Left hindlimb (tissue), 1 donor: ENCODE measurements around the gene CCBE1.

Experiments
- DNase-seq: peaks from one replicate; pipeline ENCODE4 v3.0.0-alpha.2; 2018

Gene CCBE1

GRCh38 chr18:59565957-59566356 is 131.3 kb downstream of the CCBE1 start:
- DNase-seq: no peak

- no peak for DNase-seq
These were observed 132.7 kb downstream of the CCBE1 start for GRCh38 chr18:59564561-59564960.

- no peak for DNase-seq
These were observed 133.9 kb downstream of the CCBE1 start for GRCh38 chr18:59563176-59563785.

- DNase-seq: no peak
These were observed 134.5 kb downstream of the CCBE1 start for GRCh38 chr18:59562751-59563150.

- DNase-seq: no peak
These were observed 135.6 kb downstream of the CCBE1 start for GRCh38 chr18:59561612-59562011.

GRCh38 chr18:59560556-59560955 is 136.7 kb downstream of the CCBE1 start:
- no peak for DNase-seq

- no peak for DNase-seq
These were observed 137.7 kb downstream of the CCBE1 start for GRCh38 chr18:59559528-59559927.

GRCh38 chr18:59555995-59556659 is 141.1 kb downstream of the CCBE1 start:
- DNase-seq: no peak

- DNase-seq: no peak
These were observed 142.4 kb downstream of the CCBE1 start for GRCh38 chr18:59554796-59555335.

- DNase-seq: no peak
These were observed 143.9 kb downstream of the CCBE1 start for GRCh38 chr18:59553273-59553870.

- DNase-seq: no peak
These were observed 145.2 kb downstream of the CCBE1 start for GRCh38 chr18:59551902-59552635.

GRCh38 chr18:59550174-59550516 is 147.1 kb downstream of the CCBE1 start:
- no peak for DNase-seq

GRCh38 chr18:59549503-59550173 is 147.6 kb downstream of the CCBE1 start:
- no peak for DNase-seq

GRCh38 chr18:59547581-59548182 is 149.5 kb downstream of the CCBE1 start:
- no peak for DNase-seq

GRCh38 chr18:59546188-59546587 is 151.0 kb downstream of the CCBE1 start:
- DNase-seq: no peak

- DNase-seq: no peak
These were observed 156.4 kb downstream of the CCBE1 start for GRCh38 chr18:59540780-59541179.

GRCh38 chr18:59540346-59540745 is 156.9 kb downstream of the CCBE1 start:
- DNase-seq: no peak

GRCh38 chr18:59539108-59539507 is 158.1 kb downstream of the CCBE1 start:
- DNase-seq: no peak

- DNase-seq: no peak
These were observed 159.6 kb downstream of the CCBE1 start for GRCh38 chr18:59537579-59537978.

- DNase-seq: no peak
These were observed 161.1 kb downstream of the CCBE1 start for GRCh38 chr18:59536166-59536565.

GRCh38 chr18:59535055-59535454 is 162.2 kb downstream of the CCBE1 start:
- DNase-seq: no peak

GRCh38 chr18:59528866-59529265 is 168.4 kb downstream of the CCBE1 start:
- no peak for DNase-seq
